ENCODE data around the gene SHISAL2A. TPM values are rescaled to one million over a fixed set of nuclear protein-coding genes. Genes with fewer than 3 reads are reported as not detected.

The SHISAL2A gene
- total and polyA plus RNA-seq, 10 of the 15 experiments (the other 5 are each of a cell fraction or from before 2014, with no cell fraction given) = 0.18 to 0.67 (median 0.45) TPM

- Histone ChIP-seq H3K79me2 (ENCODE audit: control insufficient read depth, insufficient read depth, low read length) (no peaks in the 10 kb centered on the region), H2AFZ (ENCODE audit: control insufficient read depth, low read depth, low read length) (no peak overlapping the region), H3K4me3 (no peak overlapping the region), H3K9me3 (replicated peaks; ENCODE audit: control insufficient read depth, insufficient read depth, low read length) (no peaks in the 10 kb centered on the region), H3K27me3 (replicated peaks in 1 of 2; ENCODE audit: control insufficient read depth in 2 of 2, insufficient read depth in 2 of 2, low read length in 1 of 2) (no peaks in the 10 kb centered on the region; a peak in 1 of 4 replicates), H3K4me1 (ENCODE audit: control insufficient read depth, insufficient read depth, low read length) (no peaks in the 10 kb centered on the region; the same call in 1 of the 2 replicates), H3K9ac (ENCODE audit: control insufficient read depth, insufficient read depth, low read length) (no peak overlapping the region), H3K4me2 (ENCODE audit: control insufficient read depth, insufficient read depth) (no peak overlapping the region), H3K36me3 (ENCODE audit: control insufficient read depth in 2 of 2, insufficient read depth in 2 of 2, low read length in 1 of 2) (no peaks in the 10 kb centered on the region), H3K27ac (ENCODE audit: control insufficient read depth, insufficient read depth) (no peak overlapping the region), H4K20me1 (ENCODE audit: control insufficient read depth, insufficient read depth) (no peaks in the 10 kb centered on the region)
- ChIA-PET POLR2A (no interaction called here), SMC1A (ENCODE audit: uncharacterized antibody, unreplicated experiment) (no interaction called here), RAD21 (ENCODE audit: unreplicated experiment) (no interaction called here), CTCF (no interaction called here)
- ATAC-seq = no peak
- intact Hi-C loops (cut with micrococcal nuclease; ENCODE audit: unreplicated experiment) = no loop called here
- no peak for FAIRE-seq
- in situ Hi-C loops (cut with MboI) = no loop called here
- no TSS peak for BruUV-seq (replicated peaks)
- WGBS (ENCODE audit: insufficient coverage, insufficient replicate concordance, low lambda C conversion rate, missing lambda C conversion rate) = 42% methylated on average over 6 of the region's 6 CpGs
- TF ChIP-seq IKZF1 (conservative IDR thresholded peaks at IDR 0.05) (no peak), ZNF207 (IDR thresholded peaks at IDR 0.05; ENCODE audit: borderline replicate concordance) (no peak), MYB (IDR thresholded peaks at IDR 0.05; ENCODE audit: borderline replicate concordance, low read depth, low read length) (no peak), BMI1 (IDR thresholded peaks at IDR 0.05; ENCODE audit: borderline replicate concordance) (0 out of 2 replicates have a peak, but pooled peaks have one; percentile 30), CUX1 (IDR thresholded peaks at IDR 0.05; ENCODE audit: insufficient replicate concordance, low read depth, low read length) (no peak), JUND (IDR thresholded peaks at IDR 0.05; ENCODE audit: low read depth, low read length) (no peak)
- no peak for DNase-seq (ENCODE audit: low read depth, low spot score)
Measured at GRCh38 chr1:52590266-52590665, 42.7 kb upstream of the SHISAL2A start.
